NCI-H82 treated with DMSO at 0.1 percent for 48 hours (cell line): ENCODE results near the gene CEP85L.

Experiments used
- DNase-seq: peaks from one replicate; lab custom pipeline; 2025; ENCODE audit not compliant: unreplicated experiment; lab: John Stamatoyannopoulos, UW

CEP85L gene

DNA sequence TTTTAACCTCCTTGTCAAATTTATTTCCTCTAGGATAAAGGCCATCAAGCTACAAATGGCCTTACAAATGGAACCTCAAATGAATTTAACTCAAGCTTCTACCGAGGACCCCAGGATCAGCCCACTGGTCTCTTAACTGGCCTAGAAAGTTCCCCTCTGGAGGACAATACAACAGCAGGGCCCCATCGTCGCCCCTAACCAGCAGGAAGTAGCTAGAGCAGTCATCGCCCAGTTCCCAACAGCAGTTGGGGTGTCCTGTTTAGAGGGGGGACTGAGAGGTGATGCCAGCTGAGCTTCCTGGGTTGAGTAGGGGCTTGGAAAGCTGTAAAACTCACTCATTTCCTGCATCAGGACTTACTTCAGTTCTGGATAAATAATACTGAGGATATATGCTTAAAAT is 25.6 kb downstream of the CEP85L start:
- no peak for DNase-seq

DNA sequence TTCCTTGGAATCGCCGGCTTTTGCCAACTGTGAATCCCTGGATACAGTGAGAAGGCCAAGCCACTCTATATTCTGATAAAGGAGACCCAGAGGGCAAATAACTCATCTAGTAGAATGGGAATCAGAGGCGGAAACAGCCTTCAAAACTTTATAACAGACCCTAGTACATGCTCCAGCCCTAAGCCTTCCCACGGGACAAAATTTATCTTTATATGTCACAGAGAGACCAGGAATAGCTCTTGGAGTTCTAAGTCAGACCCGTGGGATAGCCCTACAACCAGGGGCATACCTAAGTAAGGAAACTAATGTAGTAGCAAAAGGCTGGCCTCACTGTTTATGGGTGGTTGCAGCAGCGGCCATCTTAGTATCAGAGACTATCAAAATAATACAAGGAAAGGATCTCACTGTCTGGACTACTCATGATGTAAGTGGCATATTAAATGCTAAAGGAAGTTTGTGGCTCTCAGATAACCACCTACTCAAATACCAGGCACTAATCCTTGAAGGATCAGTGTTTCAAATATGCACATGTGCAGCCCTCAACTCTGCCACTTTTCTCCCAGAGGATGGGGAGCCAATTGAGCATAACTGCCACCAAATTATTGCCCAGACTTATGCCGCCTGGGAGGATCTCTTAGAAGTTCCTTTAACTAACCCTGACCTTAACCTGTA is 29.5 kb downstream of the CEP85L start:
- no peak for DNase-seq

DNA sequence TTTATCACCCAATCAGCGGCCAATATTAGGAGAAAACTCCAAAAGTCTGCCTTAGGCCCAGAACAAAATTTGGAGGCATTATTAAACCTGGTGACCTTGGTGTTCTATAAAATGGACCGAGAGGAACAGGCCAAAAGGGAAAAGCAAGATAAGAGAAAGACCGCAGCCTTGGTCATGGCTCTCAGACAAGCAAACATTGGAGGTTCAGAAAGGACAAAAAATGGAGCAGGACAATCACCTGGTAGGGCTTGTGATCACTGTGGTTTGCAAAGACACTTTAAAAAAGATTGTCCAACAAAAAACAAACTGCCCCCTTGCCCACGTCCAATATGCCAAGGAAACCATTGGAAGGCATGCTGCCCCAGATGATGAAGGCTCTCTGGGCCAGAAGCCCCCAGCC is 31.2 kb downstream of the CEP85L start:
- DNase-seq: no peak

DNA sequence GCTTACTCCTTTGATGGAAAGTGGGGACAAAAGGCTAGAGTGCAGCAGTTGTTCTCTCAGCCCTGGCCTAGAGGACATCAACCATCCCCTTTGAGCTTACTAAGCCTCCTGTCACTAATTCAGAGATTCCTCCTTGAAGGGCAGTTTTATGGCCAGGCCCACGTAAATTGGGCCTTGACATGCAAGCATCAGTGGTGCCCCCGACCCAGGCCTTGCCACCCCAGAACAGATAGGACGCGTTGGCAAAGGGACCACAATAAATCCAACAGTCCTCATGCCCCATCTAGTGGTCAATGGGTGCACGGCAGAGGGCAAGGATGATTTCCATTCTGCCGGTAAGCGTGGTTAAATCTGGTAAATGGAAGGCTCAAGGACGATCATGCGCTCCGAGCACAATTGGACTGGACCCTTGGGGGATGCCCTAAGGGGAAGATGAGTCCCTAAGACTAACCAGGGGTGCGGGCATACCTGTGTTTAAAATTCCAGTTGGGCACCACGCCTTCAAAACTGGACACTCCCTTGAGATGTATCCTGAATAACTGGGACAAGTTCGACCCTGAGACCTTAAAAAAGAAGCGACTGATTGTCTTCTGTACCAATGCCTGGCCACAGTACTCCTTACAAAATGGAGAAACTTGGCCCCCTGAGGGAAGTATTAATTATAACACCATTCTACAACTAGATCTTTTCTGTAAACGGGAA is 32.6 kb downstream of the CEP85L start:
- no peak for DNase-seq

DNA sequence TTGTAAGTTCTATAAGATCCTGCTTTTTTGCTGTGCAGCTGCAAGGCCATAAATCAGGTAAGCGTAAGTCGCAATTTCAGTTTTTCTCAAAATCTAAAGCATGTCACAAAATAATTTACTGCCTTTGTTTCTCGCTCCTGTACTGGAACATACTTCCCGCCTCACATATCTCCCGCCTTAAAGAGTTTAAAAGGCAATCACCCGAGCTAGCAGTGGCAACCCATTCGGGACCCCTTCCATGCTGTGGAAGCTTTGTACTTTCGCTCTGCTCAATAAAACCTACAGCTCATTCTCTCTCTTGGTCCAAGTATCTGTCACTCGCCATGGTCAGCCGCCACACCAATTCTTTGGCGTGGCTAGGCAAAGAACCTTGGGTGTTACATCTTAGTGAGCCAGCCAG is 34.0 kb downstream of the CEP85L start:
- no peak for DNase-seq

DNA sequence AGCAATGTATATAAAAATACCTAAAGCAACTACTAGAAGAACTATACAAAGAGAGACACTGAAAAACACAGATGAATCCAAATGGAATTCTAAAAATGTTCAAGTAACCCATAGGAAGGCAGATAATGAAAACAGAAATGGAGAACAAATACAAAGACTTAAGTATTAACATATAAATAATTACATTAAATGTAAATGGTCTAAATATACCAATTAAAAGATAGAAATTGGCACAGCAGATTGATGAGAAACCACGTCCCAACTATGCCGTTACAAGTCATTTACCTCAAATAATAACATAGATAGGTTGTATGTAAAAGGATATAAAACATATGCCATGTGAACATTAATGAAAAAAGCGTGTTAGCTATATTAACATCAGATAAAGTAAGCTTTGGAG is 40.1 kb downstream of the CEP85L start:
- DNase-seq: no peak

DNA sequence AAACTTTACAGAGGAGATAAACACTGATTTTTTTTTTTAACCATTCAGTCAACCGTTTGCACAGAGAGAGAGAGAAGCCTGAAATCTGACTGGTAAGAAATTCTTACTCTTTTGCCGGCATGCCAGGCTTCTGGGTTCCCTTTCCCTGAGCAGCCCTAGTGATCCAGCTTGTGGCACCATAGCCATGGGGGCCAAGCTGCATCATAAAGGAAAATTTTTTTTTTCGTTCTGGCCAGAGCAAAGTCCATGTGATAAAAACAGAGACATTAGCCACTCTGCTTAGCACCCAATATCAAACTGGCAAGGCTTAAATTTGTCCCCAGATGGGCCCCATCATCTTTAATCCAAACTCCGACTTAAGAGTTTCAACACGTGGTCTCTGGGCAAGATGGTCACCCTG is 44.5 kb downstream of the CEP85L start:
- DNase-seq: no peak

DNA sequence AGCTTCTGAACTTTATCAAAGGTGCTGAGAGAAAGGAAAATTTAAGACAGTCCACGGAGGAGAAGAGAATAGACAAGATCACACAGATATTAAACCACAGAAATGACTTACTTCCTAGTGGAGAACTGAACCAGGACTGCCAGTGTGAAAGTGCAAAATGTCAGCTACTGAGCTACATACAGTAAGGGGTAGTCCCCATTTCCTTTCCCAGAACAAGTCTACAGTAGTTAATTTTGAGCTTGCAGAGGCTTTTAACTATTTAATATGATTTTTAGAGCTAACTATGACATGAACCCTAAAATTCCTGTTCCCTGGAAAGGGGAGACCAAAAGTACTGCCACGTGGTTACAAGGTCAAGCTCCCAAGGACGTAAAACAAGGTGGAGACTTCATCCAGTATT is 45.1 kb downstream of the CEP85L start:
- DNase-seq: no peak

DNA sequence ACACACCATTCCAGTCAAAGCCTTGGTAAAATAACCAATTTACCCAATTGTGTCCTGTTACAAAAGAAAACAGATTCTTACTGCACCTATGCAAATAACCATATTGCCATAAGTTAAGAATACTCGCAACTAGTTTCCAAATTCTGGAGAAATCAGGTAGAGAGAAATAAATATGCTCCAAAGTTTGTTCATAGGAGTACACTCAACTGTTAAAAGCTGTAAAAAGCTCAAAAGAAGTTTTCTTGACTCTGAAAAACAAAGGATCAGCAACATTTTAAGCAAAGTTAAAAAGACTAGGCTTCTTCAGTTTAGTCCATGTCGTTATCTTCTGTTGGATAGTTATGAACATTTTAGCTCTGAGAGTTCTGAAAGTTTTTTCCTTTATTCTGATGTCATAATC is 48.0 kb downstream of the CEP85L start:
- no peak for DNase-seq

DNA sequence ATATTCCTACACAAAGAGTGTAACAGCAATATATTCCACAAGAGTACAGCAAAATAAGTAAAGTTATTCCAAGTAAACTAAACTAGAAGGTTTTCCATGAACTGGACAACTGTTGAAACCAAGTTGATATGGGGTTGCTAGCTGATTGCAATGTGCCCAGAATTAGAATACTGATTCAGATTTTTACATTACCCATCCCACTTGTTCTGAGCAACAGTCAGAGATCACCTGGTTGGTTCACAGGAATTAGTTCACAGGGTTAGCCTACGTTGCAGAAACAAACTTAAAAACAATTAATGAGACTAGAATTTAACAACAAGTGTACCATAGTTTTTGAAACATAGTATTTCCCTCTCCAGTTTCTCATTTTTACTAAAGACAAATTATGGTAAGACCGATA is 49.1 kb downstream of the CEP85L start:
- no peak for DNase-seq

DNA sequence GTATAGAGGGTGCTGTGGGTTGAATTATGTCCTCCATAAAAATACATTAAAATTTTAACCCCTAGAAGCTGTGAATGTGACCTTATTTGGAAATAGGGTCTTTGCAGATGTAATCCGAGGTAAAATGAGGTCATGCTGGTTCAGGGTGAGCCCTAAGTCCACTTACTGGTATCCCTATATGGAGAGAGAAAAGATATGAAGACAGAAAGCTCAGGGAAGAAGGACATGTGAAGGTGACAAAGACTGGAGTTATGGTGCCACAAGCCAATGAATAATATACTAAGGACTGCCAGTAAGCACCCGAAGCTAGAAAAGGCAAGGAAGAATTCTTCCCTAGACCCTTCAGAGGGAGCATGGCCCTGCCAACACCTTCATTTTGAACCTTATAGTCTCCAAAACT is 53.1 kb downstream of the CEP85L start:
- DNase-seq: no peak

DNA sequence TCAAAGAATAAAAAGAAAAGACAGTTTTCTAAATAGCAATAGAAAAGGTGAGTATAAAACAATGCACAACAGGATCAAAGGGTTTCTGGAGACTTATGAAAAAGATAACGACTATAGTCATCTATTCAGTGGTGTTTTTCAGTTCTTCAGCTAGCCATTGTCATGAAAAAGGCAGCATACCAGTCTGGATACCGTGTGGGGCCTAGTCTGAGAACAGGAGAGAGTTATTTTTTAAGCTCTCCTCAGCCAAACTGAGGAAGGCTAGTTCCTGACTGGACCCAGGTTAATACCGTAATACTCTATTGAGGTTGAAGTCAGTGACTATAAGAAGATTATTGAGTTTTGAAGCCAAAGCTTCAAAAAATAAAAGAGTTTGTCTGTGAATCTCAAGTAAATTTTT is 53.8 kb downstream of the CEP85L start:
- no peak for DNase-seq

DNA sequence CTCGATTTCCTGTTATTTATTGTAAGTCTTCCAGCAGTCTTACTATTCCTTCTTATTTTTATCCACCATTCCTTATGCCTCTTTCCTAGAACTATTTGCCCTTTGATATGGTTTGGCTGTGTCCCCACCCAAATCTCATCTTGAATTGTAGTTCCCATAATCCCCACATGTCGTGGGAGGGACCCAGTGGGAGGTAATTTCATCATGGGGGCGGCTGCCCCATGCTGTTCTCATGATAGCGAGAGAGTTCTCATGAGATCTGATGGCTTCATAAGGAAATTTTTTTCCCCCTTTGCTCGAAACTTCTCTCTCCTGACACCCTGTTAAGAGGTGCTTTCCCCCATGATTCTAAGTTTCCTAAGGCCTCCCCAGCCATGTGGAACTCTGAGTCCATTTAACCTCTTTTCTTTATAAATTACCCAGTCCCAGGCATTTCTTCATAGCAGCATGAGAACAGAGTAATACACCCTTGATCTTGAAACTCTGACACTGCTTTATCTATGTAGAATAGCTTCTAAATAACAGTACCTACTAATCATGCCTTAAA is 54.5 kb downstream of the CEP85L start:
- no peak for DNase-seq

DNA sequence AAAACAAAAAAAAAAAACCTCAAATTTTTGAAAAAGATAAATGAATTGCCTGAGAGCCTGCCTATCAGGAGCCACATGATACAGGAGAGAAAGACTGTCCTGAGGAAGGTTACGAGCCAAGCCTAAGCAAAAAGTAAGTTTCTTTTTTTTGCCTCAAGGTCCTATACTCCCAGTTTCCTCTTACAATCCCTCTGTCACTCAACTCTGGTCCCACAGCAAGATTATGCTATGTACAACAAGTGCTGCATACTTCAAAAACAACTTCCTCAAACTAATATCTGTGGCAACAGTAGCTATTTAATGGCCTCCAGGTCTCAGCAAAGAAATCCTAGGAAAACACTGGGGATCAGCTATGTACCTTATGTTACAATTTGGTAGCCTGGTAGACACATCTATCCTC is 56.5 kb downstream of the CEP85L start:
- no peak for DNase-seq

DNA sequence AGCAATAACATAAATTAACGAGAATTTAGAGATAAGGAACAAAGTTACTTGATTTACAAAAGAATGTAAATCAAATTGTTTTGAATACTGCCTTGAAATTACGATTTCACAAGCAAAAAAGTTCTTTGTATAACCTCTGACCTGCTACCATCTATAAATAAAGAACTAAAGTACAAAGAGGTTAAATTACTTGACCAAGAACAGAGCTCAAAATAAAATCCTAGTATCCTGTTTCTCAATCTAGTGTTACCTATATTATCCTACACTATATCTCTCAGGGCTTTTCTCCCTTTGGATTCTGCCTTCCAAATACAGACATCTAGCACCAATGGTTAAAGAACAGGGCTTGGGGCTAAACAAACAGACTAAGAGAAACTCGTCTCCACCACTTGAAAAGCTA is 59.5 kb downstream of the CEP85L start:
- no peak for DNase-seq

DNA sequence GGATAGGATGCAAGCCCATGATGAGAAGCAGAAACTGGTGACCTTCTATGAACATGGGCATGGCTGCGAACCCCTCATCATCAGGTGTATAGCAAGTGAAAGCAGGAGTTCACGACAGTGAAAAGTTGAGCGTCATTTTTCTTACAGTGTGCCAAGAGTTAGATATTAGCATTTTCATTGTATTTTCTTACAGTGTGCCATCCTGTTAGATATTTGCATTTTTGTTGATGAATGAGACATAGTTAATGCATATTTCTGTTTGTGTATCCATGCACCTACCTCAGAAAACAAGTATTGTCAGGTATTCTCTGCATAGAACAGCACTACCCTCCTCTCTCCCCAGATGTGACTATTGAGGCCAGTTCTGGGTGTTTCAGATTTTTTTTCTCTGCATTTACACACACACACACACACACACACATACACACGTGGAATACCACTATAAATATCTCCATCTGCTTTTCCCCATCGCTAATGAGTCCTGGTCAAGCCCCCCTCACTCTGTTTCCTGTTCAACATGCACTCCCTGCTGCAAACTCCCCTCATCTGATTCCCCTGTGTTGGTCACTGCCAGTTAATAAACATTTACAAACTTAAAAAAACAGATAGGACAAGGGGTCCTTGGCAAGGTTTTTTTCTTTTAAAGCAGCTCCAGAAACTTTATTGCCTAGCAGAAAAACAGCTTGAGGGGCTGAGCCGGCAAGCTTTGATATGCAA is 61.6 kb downstream of the CEP85L start:
- DNase-seq: no peak

DNA sequence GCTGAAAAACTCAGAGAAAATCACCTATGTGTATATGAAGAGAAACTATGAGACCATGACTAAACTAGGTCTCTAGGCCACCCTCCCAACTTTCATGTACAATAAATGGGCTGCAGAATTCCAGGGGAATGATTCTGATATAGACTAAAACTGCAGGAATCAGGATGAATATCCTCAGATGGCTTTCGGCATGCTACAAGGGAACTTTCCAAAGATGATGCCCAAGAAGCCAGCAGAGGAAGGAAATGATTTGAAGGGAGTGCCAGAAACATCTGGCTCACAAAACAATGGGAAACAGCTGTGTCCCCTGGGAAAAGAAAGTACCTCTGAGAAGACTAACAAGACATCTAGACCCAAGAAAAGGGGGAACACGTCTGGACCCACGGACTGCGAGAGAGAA is 62.2 kb downstream of the CEP85L start:
- no peak for DNase-seq

DNA sequence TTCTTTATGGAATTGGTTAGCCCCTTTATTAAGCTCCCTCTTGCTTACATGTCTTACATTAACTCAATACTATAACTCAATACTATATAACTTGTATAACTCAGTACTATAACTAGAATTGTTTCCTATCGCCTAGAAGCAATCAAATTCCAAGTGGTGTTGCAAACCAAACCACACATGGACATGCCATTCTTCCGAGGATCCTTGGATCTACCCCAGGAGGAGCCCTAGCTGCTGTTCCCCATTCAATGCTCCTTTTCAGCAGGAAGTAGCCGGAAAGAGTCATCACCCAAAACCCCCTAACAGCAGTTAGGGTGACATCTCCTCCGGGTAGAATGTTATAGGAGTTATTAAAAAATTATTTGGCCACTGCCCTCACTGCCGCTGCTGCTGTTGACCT is 62.8 kb downstream of the CEP85L start:
- no peak for DNase-seq

DNA sequence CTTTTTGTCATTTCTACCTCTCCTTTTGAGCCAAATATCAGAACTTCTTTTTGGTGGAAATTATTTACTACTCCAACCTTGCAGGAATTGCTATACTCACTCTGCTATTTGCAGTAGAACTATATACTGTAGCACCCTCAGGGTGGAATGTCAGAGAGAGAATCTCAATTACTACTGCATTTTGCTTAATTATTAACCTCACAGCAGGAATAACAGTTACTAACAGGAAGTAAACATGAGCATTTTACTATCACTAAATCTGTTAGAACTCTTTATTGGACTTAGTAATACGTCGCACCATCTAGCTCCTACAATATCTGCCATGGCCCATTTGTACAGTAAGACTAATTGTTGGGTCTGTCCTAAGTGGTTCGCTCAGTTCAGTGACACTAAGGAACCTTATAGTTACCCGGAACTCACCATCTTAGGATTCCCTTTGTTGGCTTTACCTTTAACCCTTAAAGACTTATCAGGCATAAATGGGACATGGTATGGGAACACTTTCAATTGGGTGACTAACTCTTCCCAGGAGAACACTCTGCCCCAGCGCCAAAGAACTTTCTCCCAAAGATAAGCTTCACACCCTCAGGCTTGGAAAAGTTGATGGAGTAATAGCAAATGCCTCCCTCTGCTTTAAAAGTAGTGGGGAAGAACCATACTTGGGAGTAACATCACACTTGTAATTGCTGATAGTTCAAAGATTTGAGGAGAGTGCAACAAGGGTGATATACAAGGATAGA is 64.5 kb downstream of the CEP85L start:
- DNase-seq: no peak

DNA sequence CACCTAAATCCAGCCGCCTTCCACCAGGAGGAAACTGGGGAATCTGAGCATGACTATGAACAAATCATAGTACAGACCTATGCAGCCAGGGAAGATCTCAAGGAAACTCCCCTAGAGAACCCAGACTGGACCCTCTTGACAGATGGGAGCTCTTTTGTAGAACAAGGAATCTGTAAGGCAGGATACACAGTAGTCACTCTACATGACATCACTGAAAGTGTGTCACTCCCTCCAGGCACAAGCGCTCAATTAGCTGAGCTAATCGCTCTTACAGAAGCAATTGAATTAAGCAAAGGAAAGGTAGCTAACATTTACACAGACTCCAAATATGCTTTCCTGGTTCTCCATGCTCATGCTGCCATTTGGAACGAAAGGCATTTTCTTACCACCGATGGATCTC is 66.5 kb downstream of the CEP85L start:
- no peak for DNase-seq

DNA sequence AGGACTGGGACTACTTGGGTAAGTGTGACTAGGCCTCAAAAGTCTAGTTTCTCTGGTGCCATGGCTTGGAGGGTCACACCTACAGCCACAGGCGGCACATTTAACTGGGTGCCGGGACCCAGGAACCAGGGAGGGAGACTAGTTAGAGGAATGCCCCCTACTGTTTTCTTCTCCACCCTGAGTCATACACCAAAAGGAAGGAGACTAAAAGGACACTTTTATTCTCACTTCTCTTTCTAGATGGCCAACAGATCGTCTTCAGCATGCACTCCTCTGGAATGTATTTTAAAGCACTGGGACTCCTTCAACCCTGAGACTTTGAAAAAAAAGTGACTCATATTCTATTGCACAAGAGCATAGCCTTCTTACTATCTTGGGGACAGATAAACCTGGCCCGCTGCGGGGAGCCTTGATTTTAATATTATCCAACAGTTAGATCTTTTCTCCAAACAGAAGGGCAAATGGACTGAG is 69.9 kb downstream of the CEP85L start:
- no peak for DNase-seq
